Vagina (tissue), 2 donors: ENCODE measurements around the gene SLC37A1. TPM values are rescaled to one million over a fixed set of nuclear protein-coding genes. Genes with fewer than 3 reads are reported as not detected.

Experiments
- DNase-seq, 2 donors: peaks; one replicate each; pipeline ENCODE4 v3.0.0-alpha.2; 2017; ENCODE audit errors: extremely low spot score in 2 of 2
- H3K27ac ChIP-seq: fragments of 200-600 bp; sonication (generic); one replicate; pipeline ENCODE4 v1.5.1; 2019
- H3K27me3 ChIP-seq: fragments of 200-600 bp; sonication (generic); one replicate; pipeline ENCODE4 v1.5.1; 2019
- H3K36me3 ChIP-seq, 2 donors: fragments of 200-600 bp; sonication (generic); one replicate each; pipeline ENCODE4 v1.5.1; 2017 to 2019
- H3K4me1 ChIP-seq: fragments of 200-600 bp; sonication (generic); one replicate; pipeline ENCODE4 v1.5.1; 2019
- H3K4me3 ChIP-seq, 2 donors: fragments of 200-600 bp; sonication (generic); 1 replicate in 1 of 2; 2 replicates in 1 of 2; pipeline ENCODE4 v1.5.1; 2016 to 2019
- H3K9me3 ChIP-seq: fragments of 200-600 bp; sonication (generic); one replicate; pipeline ENCODE4 v1.5.1; 2019
- POLR2A ChIP-seq, 2 donors: fragments of 450-650 bp; IDR thresholded peaks; one replicate each; pipeline ENCODE4 v1.6.1; 2017; ENCODE audit warnings: antibody characterized with exemption in 2 of 2, mild to moderate bottlenecking in 2 of 2, moderate library complexity in 2 of 2
- POLR2AphosphoS5 ChIP-seq, 2 donors: sonication (generic); formaldehyde crosslinking; IDR thresholded peaks; one replicate each; pipeline ENCODE4 v1.9.0; 2017; ENCODE audit warnings: antibody characterized with exemption in 2 of 2, mild to moderate bottlenecking in 2 of 2, low read depth in 1 of 2; ENCODE audit not compliant: insufficient read depth in 1 of 2
- intact Hi-C: fragments of 100-400 bp; cut with DNase I; formaldehyde crosslinking; loops from one replicate; pipeline ENCODE4 v1.15.1; 2023
- total RNA-seq: library from RNA; depleted of rRNA; stranded (reverse); fragments of >200 nt; gene quantifications from one replicate; pipeline ENCODE4 v1.2.3, GENCODE V29; 2016
- TF ChIP-seq, protein P1 (sequence below), 3 experiments: fragments of 450-650 bp in 2 of 3; fragments of 200-600 bp in 1 of 3; sonication (generic) in 1 of 3; IDR thresholded peaks; one replicate each; pipeline ENCODE4 v1.5.1; 2017 to 2019; ENCODE audit warnings: antibody characterized with exemption in 3 of 3, mild to moderate bottlenecking in 2 of 3, moderate library complexity in 2 of 3

Gene SLC37A1
- total RNA-seq, 1 donor from 2014 or later, result 11.8 TPM

DNA sequence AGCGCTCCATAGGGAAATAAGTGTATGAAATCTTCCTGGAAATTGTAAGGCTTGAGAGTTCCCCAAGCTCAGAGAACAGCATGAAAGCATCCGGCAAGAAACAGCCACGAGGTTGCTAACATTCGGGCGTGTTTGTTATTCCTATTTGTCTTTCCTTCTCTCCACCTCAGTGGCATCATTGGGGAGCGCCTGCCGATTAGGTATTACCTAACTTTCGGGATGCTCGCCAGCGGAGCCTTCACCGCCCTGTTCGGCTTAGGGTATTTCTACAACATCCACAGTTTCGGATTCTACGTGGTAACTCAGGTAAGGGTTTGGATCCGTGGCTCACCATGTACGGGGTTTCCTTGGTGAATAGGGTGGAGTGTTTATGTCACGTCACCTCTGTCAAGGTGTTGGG, 25.7 kb downstream of the SLC37A1 start:
- H3K27ac ChIP-seq, result no peak overlapping the region
- no peak overlapping the region for H3K4me3 ChIP-seq
- no peaks in the 10 kb centered on the region for H3K9me3 ChIP-seq
- H3K36me3 ChIP-seq, result peaks cover 0 to 26% of the 10 kb centered on the region in 2 donors
- TF ChIP-seq POLR2AphosphoS5 (IDR thresholded peaks at IDR 0.05; ENCODE audit: insufficient read depth in 1 of 2, low read depth in 1 of 2) (no peak), POLR2A (IDR thresholded peaks at IDR 0.05) (no peak)
- TF ChIP-seq, protein P1, sequence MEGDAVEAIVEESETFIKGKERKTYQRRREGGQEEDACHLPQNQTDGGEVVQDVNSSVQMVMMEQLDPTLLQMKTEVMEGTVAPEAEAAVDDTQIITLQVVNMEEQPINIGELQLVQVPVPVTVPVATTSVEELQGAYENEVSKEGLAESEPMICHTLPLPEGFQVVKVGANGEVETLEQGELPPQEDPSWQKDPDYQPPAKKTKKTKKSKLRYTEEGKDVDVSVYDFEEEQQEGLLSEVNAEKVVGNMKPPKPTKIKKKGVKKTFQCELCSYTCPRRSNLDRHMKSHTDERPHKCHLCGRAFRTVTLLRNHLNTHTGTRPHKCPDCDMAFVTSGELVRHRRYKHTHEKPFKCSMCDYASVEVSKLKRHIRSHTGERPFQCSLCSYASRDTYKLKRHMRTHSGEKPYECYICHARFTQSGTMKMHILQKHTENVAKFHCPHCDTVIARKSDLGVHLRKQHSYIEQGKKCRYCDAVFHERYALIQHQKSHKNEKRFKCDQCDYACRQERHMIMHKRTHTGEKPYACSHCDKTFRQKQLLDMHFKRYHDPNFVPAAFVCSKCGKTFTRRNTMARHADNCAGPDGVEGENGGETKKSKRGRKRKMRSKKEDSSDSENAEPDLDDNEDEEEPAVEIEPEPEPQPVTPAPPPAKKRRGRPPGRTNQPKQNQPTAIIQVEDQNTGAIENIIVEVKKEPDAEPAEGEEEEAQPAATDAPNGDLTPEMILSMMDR (IDR thresholded peaks at IDR 0.05), result no peak
- H3K27me3 ChIP-seq, result no peaks in the 10 kb centered on the region
- no peak for DNase-seq
- H3K4me1 ChIP-seq, result no peaks in the 10 kb centered on the region
- intact Hi-C loops, result no loop called here

GRCh38 chr21:42539931-42540343, 26.3 kb downstream of the SLC37A1 start:
- H3K36me3 ChIP-seq, result peaks cover 0 to 27% of the 10 kb centered on the region in 2 donors
- no peaks in the 10 kb centered on the region for H3K27me3 ChIP-seq
- no peak overlapping the region for H3K27ac ChIP-seq
- TF ChIP-seq, protein P1 (IDR thresholded peaks at IDR 0.05), result no peak
- no peak for TF ChIP-seq POLR2A (IDR thresholded peaks at IDR 0.05)
- no peak for TF ChIP-seq POLR2AphosphoS5 (IDR thresholded peaks at IDR 0.05; ENCODE audit: insufficient read depth in 1 of 2, low read depth in 1 of 2)
- DNase-seq, result no peak
- H3K9me3 ChIP-seq, result no peaks in the 10 kb centered on the region
- no peak overlapping the region for H3K4me3 ChIP-seq
- intact Hi-C loops, result no loop called here
- no peaks in the 10 kb centered on the region for H3K4me1 ChIP-seq

- H3K4me1 ChIP-seq, result no peaks in the 10 kb centered on the region
- no peak for DNase-seq
- peaks cover 0 to 31% of the 10 kb centered on the region in 2 donors for H3K36me3 ChIP-seq
- no peak overlapping the region for H3K4me3 ChIP-seq
- no peaks in the 10 kb centered on the region for H3K9me3 ChIP-seq
- intact Hi-C loops, result no loop called here
- no peaks in the 10 kb centered on the region for H3K27me3 ChIP-seq
- no peak for TF ChIP-seq POLR2A (IDR thresholded peaks at IDR 0.05)
- no peak for TF ChIP-seq POLR2AphosphoS5 (IDR thresholded peaks at IDR 0.05; ENCODE audit: insufficient read depth in 1 of 2, low read depth in 1 of 2)
- TF ChIP-seq, protein P1 (IDR thresholded peaks at IDR 0.05), result no peak
- H3K27ac ChIP-seq, result no peak overlapping the region
These were observed 26.7 kb downstream of the SLC37A1 start for GRCh38 chr21:42540396-42540795.

DNA sequence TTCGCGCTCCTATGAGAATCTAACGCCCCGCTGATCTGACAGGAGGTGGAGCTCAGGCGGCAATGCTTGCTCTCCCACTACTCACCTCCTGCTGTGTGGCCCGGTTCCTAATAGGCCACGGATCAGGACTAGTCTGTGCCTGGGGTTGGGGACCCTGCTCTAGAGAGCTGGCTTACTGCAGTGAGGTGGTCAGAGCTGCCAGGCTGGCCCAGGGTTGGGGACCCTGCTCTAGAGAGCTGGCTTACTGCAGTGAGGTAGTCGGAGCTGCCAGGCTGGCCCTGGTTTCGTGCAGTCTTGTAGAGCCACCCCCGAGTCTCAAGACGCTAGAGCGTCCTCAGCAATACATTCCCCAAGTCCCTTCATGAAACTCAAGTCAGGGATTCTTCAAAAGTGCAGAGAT, 27.5 kb downstream of the SLC37A1 start:
- H3K4me1 ChIP-seq, result no peaks in the 10 kb centered on the region
- TF ChIP-seq POLR2AphosphoS5 (IDR thresholded peaks at IDR 0.05; ENCODE audit: insufficient read depth in 1 of 2, low read depth in 1 of 2) (no peak), POLR2A (IDR thresholded peaks at IDR 0.05) (no peak)
- TF ChIP-seq, protein P1 (IDR thresholded peaks at IDR 0.05), result no peak
- H3K4me3 ChIP-seq, result no peak overlapping the region
- intact Hi-C loops, result no loop called here
- no peaks in the 10 kb centered on the region for H3K27me3 ChIP-seq
- no peak overlapping the region for H3K27ac ChIP-seq
- no peaks in the 10 kb centered on the region for H3K9me3 ChIP-seq
- peaks cover 0 to 33% of the 10 kb centered on the region in 2 donors for H3K36me3 ChIP-seq
- DNase-seq, result no peak

DNA sequence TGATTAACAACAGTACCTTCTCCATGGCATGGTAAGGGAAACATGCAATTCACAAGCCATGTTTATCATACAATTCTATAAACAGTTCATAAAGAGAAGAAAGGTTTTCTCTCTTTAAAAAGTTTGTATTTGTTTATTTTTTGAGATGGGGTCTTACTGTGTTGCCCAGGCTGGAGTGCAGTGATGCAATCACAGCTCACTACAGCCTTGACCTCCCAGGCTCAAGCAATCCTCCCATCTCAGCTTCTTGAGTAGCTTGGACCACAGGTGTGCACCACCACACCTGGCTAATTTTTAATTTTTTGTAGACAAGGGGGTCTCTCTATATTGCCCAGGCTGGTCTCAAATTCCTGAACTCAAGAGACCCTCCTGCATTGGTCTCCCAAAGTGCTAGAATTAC, 28.0 kb downstream of the SLC37A1 start:
- intact Hi-C loops, result no loop called here
- Histone ChIP-seq H3K4me1 (no peaks in the 10 kb centered on the region), H3K27me3 (no peaks in the 10 kb centered on the region), H3K27ac (no peak overlapping the region), H3K4me3 (no peak overlapping the region), H3K9me3 (no peaks in the 10 kb centered on the region), H3K36me3 (peaks cover 0 to 28% of the 10 kb centered on the region in 2 donors)
- TF ChIP-seq POLR2A (IDR thresholded peaks at IDR 0.05) (no peak), POLR2AphosphoS5 (IDR thresholded peaks at IDR 0.05; ENCODE audit: insufficient read depth in 1 of 2, low read depth in 1 of 2) (no peak)
- TF ChIP-seq, protein P1 (IDR thresholded peaks at IDR 0.05), result no peak
- no peak for DNase-seq
